Astrocyte of the hippocampus (primary cell): ENCODE measurements around the gene TPSB2.

Experiments used
- DNase-seq: peaks from one replicate; pipeline ENCODE4 v3.0.0; 2011; ENCODE audit warnings: low read depth, low spot score

The TPSB2 gene

DNA sequence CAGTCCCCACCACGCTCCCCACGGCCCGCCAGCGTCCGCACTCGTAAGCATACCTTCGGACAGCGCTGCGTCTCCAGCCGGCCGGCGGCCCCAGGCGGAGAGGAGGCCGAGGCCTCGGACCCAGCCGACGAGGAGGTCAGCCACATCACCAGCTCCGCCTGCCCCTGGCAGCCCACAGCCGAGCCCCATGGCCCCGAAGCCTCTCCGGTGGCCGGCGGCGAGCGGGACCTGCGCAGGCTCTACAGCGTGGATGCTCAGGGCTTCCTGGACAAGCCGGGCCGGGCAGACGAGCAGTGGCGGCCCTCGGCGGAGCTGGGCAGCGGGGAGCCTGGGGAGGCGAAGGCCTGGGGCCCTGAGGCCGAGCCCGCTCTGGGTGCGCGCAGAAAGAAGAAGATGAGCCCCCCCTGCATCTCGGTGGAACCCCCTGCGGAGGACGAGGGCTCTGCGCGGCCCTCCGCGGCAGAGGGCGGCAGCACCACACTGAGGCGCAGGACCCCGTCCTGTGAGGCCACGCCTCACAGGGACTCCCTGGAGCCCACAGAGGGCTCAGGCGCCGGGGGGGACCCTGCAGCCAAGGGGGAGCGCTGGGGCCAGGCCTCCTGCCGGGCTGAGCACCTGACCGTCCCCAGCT, 9.8 kb downstream of the TPSB2 start:
- DNase-seq, result no peak

DNA sequence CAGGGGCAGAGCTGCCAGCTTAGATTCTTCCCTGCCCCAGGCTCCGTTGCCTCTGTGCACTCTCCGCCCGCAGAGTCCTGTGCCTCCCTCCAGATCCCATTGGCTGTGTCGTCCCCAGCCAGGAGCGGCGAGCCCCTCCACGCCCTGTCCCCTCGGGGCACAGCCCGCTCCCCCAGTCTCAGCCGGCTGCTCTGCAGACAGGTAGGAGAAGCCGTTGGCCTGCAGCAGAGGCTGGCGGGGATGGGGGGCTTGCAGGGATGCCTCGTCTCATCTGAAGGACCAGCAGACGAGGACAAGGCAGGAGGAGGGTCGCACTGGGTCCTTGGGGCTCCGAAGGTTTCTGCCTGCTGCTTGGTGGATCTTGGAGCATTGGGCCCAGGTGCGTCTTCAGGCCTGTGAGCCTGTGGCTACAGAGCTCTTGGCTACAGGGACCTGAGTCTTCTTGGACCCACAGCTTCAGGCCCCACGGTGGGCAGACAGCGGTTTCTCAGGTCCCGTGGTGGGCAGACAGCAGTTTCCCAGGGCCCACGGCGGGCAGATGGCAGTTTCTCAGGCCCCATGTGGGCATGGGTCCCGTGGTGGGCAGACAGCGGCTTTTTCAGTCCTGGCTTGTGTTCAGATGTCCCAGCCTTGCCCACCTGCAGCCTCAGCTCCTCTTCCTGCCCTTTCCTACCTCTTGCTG, 10.9 kb downstream of the TPSB2 start:
- DNase-seq, result no peak

DNA sequence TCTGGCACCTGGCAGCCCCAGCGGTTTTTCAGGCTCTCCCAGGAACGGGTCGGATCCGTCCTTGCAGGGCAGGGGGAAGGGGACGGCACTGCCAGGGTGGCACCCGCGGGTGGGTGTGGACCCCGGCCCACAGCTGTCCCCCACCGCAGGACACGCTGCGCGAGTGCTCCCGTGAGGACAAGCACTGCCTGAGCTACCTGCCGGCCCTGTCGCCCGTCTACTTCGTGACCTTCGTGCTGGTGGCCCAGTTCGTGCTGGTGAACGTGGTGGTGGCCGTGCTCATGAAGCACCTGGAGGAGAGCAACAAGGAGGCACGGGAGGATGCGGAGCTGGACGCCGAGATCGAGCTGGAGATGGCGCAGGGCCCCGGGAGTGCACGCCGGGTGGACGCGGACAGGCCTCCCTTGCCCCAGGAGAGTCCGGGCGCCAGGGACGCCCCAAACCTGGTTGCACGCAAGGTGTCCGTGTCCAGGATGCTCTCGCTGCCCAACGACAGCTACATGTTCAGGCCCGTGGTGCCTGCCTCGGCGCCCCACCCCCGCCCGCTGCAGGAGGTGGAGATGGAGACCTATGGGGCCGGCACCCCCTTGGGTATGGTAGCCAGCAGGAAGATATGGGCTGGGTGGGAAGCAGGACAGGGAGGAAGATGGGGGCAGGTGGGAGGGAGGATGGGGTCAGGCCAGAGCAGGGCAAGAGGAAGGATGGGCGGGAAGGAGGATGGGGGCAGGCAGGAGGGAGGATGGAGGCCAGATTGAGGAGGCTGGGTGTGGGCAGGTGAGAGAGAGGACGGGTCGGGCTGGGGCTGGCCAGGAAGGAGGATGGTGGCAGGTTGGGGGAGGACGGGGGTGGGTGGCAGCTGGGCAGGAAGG, 11.7 kb downstream of the TPSB2 start:
- DNase-seq, result no peak

DNA sequence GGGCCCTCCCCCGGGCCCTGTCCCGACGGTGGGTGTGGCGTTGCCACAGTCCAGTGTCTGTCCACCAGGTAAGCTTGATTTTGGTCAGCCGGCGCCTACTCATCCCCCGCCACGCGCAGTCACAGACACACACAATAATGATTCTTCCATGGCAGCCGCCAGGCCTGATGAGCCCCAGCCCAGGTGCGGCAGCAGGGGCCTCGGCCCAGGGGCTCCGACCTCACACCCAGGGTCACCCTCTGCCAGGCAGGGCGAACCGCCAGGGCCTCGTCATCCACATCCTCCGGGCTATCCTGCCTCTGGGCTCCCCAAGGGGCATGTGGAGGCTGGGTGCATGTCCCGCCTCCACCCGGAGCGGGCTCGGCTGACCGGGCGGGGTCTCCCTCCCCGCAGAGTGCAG, 12.5 kb downstream of the TPSB2 start:
- no peak for DNase-seq

DNA sequence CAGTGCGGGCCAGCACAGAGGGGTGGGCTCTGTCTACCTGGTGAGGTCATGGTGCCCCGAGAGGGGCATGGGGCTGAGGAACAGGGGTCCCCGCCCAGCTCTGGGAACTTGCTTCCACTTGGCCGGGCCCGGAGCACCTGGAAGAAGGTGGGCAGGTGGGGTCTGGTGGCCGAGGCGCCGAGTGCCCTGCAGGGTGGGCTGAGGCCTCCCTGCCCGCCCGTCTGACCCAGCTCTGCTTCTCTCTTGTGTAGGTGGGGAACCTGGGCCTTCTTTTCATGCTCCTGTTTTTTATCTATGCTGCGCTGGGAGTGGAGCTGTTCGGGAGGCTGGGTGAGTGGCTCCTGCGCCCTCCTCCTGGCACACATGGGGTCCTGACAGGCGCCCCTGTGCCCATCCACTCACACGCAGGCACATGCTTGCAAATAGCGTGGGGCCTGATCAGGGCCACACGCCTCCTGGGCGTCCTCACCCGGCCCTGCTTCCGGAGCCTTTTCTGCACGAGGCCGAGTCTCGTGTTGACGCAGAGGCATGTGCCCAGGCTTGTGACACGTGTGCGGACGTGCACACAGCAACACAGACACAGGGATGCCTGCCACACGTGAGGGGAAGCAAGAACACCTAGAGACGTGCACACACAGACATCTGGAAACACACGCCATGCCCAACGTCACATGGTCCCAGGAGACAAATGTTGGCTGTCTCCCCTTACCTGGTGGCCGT, 13.1 kb downstream of the TPSB2 start:
- no peak for DNase-seq

DNA sequence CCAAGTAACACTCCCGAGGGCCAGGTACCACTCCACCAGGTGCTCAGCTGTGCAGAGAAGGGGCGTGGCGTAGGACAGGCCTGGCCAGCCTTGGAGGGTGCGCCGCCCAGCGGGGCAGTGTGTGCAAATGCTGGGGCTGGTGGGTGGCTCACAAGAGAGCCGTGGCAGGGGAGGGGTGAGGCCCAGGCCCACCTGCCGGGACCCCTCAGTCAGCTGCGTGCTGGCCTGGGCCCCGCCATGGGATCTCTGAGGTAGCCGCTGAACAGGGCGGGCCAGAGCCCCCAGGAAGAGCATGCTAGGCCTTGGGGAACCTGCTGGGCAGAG, 13.7 kb downstream of the TPSB2 start:
- no peak for DNase-seq

DNA sequence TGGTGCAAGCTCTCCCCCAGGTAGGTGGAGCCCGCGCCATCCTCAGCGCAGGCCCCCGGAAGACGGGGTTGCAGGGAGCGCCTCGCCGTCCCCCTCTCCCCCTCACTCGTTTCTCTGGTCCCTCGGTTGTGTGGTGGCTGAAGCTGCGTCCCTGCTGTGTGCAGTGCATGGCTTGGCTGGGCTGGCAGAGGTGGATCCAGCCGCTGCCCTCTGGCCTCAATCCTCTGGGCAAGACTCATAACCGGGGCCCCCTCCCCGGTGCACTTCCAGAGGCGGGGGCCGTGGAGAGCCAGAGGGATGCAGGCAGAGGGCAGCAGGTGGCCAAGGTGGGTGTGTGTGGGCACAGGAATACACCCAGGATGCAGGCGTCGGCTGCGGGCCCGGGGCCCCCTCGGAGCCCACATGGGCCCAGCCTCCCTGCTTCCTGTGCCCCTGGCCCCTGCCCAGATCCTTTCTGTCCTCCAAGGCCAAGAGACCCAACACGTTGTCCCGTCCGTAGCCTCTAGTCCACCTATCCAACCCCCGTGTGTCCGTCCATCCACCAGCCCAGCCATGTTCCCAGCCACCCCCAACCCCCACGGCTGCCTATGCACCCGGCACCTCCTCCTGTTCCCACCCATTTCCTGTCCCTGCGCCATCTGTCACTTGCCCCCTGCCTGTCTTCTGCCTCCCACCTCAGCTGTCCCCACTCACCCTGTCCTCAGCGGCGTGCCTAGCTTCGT, 14.2 kb downstream of the TPSB2 start:
- no peak for DNase-seq

DNA sequence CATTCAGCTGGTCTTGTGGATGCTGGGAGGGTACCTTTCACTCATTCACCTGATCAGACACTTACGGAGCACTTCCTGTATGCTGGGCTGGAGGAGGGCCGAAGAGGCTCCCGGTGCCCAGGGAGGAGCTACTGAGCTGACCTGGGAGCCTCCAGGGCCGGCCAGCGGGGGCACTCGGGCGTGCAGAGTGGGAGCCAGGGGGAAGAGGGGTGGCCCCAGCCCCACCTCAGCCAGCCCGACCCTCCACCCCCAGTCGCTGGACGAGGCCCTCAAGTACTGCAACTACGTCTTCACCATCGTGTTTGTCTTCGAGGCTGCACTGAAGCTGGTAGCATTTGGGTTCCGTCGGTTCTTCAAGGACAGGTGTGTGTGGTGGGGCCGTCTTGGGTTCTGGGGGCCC, 15.3 kb downstream of the TPSB2 start:
- DNase-seq, result no peak

DNA sequence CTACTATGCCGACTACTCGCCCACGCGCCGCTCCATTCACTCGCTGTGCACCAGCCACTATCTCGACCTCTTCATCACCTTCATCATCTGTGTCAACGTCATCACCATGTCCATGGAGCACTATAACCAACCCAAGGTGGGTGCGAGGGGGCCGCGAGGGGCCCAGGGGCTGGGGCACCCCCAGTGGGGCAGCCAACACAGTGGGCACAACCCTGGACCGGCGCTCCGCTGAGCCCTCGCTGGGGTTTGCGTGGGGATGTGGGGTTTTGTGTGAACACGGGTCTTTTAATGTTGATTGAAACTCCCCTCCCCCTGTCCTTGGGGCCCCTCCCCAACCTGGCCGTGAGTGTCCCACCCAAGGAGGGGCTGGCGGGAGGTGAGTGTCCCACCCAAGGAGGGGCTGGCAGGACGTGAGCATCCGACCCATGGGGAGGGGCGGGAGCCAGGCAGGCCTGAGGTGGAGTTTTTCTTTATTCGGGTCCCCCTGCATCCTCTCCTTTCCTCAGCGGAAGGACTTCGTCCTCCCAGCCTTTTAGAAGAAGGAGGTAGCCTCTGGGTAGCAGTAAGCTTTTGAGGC, 16.1 kb downstream of the TPSB2 start:
- DNase-seq, result no peak

DNA sequence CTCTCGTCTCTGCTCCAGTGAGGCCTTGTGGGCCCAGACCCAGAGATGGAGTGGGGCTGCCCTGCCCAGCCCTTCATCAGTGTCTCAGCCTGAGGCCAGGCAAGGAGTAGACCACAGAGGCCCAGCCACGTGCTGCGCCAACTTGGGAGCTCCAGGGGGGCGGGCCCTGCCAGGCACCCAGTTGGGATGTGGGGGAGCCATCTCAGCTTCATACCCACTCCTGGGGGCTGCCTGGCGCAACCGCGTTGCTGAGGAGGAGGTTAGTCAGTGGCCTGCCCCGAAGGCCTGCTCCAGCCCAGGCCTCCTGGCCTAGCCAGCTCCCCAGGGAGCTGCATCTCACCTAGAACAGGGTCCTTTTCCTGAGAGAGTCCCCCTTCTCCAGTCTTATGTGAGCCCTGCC, 16.8 kb downstream of the TPSB2 start:
- no peak for DNase-seq

DNA sequence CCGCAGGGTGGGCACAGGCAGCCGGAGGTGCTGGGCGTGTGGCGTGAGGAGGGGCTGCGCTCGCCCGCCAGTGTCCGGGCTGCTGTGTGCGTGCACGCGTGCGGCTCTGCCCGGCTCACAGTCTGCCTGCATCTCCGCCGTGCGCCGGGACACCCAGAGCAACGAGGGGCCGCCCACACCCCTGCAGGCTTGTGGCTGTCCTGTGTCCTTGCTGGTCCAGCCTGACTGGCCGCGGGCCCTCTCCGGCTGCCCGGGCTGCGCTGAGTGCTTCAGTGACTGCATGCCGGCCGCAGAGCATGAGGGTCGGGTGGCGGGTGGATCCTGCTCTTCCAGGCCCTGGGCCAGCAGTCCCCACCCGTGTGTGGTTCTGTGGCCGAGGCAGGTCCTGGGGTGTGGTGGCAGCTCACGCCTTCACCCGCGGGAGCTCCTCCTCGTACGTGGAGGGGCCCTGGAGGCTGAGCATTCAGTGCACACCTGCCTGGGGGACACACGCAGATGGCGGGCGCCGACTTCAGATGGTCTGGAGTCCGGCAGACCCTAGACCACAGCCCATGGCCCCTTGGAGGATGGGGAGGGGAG, 17.3 kb downstream of the TPSB2 start:
- DNase-seq, result no peak

DNA sequence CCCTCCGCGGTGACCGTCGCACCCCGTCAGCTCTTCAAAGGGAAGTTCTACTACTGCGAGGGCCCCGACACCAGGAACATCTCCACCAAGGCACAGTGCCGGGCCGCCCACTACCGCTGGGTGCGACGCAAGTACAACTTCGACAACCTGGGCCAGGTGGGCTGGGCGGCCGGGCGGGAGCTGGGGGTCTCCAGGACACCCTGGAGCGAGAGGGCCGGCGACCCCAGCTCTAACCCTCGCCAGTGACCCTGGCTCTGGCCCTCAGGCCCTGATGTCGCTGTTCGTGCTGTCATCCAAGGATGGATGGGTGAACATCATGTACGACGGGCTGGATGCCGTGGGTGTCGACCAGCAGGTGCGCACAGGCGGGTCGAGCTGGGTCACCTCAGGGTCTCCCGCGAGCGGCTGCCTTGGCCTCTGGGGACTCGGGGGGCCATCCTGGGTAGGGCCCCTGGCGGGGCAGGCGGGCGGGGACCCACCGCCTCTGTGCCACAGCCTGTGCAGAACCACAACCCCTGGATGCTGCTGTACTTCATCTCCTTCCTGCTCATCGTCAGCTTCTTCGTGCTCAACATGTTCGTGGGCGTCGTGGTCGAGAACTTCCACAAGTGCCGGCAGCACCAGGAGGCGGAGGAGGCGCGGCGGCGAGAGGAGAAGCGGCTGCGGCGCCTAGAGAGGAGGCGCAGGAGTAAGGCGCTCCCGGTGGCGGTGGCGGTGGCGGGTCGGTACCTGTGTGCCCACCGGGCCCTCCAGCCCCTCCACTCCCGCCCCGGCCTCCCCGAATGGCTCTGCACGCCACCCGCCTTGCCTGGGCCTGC, 18.3 kb downstream of the TPSB2 start:
- DNase-seq, result no peak

DNA sequence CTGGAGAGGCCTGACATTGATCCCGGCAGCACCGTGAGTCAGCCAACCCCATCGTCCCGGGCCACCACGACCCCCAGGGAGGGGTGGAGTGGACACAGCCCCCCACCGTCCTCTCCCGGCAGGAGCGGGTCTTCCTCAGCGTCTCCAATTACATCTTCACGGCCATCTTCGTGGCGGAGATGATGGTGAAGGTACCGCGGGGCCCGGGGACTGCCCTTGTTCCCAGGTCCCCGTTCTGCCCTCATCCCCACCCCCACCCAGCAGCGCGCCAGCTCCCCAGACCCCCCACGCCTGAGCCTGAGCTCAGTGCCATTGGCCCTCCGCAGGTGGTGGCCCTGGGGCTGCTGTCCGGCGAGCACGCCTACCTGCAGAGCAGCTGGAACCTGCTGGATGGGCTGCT, 19.5 kb downstream of the TPSB2 start:
- DNase-seq, result no peak

DNA sequence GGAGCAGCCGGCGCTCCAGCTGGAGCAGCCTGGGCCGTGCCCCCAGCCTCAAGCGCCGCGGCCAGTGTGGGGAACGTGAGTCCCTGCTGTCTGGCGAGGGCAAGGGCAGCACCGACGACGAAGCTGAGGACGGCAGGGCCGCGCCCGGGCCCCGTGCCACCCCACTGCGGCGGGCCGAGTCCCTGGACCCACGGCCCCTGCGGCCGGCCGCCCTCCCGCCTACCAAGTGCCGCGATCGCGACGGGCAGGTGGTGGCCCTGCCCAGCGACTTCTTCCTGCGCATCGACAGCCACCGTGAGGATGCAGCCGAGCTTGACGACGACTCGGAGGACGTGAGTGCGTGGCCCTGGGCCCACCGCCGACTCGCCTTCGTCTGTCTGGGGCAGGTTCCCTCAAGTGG, 20.9 kb downstream of the TPSB2 start:
- DNase-seq, result no peak

DNA sequence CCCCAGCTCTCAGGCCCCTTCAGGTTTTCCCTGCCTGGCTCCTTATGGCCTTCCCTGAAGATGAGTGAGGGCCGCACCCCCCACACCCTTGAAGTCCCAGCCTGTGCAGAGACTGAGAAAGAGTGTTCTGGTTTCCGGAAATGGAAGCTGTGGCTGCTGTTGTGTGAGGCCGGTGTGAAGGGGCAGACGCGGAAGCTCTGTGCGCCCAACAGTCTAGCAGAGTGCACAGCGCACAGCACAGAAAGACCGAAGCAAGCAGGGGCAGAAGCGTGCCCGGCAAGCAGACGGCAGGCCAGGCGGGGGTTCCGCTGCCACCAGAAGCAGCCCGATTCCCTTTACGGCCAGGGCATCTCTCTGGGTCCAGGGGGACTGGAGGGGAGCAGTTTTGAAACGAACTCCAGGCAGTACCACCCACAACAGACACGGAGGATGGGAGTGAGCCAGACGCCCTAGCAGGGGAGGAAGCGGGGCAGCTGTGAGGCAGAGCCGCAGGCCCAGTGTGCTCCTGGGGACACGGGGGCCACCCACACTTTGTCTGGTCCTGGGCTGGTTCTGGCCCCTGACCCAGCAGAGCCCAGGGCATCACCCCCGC, 21.6 kb downstream of the TPSB2 start:
- DNase-seq, result no peak

DNA sequence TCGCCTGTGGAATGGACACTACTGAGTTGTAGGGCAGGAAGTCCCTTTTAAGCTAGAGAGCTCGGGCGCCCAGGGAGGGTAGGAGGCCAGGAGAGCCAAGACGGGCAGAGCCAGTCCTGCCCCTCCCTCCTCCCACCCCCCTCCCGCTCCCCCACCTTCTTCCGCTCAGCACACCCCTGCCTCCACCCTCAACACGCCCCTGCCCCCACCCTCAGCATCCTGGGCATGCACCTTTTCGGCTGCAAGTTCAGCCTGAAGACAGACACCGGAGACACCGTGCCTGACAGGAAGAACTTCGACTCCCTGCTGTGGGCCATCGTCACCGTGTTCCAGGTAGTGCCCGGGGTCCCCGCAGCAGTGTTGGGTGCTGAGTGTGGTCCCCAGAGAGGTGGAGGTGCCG, 23.2 kb downstream of the TPSB2 start:
- no peak for DNase-seq

DNA sequence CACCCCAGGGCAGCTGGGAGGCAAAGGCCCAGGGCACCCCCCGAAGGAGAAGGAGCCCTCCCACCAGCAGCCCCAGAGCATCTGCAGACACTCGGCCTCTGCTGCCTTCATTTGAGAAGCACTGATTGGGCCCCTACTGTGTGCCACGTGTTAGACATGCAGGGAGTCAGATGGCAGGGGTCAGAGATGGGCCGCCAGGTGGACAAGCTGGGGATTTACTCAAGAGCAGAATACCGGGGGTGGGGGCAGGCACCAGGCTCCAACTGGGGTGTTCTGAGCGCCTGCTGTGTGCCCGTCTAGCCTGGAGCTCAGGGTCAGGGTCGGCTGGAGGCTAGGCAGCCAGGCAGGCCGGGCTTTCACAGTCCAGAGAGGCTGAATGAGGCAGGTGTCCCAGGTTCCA, 23.7 kb downstream of the TPSB2 start:
- no peak for DNase-seq

DNA sequence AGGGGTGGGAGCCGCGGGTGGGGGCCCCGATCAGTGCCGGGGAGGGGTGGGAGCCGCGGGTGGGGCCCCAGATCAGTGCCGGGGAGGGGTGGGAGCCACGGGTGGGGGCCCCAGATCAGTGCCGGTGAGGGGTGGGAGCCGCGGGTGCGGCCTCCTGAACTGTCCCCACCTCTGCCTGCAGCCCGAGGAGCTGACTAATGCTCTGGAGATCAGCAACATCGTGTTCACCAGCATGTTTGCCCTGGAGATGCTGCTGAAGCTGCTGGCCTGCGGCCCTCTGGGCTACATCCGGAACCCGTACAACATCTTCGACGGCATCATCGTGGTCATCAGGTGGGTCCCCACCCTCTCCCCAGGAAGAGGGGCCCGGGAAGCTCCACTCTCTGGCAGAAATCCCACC, 25.1 kb downstream of the TPSB2 start:
- no peak for DNase-seq

DNA sequence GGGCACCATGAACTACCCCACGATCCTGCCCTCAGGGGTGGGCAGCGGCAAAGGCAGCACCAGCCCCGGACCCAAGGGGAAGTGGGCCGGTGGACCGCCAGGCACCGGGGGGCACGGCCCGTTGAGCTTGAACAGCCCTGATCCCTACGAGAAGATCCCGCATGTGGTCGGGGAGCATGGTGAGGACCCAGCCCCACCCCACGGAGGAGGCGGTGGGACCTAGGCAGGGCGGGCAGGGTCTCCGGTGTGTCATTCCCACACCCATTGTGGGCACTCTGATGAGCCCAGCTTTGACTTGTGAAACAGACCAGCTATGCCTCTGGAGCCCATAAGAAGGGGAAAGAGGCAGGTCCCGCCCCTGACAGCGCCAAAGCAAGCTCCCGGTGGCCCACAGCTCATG, 27.7 kb downstream of the TPSB2 start:
- DNase-seq, result no peak

DNA sequence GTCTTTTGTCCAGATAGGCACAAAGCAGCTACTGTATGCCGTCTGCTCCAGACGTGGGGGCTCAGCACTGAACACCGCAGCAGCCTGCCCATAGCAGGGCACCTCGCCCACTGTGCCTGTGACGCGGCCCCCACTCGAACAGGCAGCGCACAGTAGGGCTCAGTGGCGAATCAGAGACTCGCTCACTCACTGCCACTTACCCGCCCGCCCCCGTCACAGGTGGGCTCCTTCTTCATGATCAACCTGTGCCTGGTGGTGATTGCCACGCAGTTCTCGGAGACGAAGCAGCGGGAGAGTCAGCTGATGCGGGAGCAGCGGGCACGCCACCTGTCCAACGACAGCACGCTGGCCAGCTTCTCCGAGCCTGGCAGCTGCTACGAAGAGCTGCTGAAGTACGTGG, 28.5 kb downstream of the TPSB2 start:
- no peak for DNase-seq
